ENCODE results near the gene COL4A2.

DNA sequence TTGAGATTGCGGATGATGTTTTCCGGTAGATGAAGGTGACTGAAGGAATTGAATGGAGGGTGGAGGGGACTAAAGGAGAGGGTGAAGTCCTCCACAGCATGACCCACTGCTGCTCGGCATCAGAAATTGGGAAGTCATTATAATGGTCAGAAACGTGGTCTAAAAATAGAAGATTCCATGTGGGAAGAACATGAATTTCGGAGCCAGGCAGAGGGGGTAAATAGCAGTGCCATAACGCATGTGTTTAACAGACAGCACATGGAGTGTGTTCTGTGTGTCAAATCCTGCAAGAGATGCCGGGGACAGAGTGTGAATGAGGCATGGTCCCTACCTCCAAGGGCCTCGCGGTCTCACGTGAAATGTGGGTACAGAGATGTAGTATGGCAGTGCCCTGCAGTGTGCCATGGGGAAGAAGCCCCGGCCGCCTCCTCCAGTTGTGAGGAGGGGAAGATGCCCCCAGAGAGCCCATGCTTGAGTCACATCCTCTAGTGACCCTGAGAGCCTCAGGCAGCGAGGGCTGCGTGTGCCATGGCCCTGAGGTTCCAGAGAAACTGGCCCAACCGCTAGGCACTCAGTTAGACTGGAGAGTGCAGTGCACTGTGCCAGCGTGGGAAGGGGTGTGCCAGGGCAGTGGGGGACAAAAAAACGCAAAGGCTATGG lies 106.1 kb downstream of the COL4A2 start:
- TF ChIP-seq BHLHE40 (IDR thresholded peaks at IDR 0.05; ENCODE audit: borderline replicate concordance) (no peak), SP1 (IDR thresholded peaks at IDR 0.05) (no peak), FOXA1 (IDR thresholded peaks at IDR 0.05) (no peak), ARNT (IDR thresholded peaks at IDR 0.05) (no peak), FOXK2 (IDR thresholded peaks at IDR 0.05) (no peak), HDGF (IDR thresholded peaks at IDR 0.05; ENCODE audit: borderline replicate concordance) (no peak), TARDBP (IDR thresholded peaks at IDR 0.05) (no peak), ELF4 (IDR thresholded peaks at IDR 0.05) (no peak), FOXM1 (IDR thresholded peaks at IDR 0.05; ENCODE audit: borderline replicate concordance) (no peak), L3MBTL2 (conservative IDR thresholded peaks at IDR 0.05) (no peak), NFRKB (IDR thresholded peaks at IDR 0.05) (no peak), SUZ12 (IDR thresholded peaks at IDR 0.05) (no peak), CTBP1 (IDR thresholded peaks at IDR 0.05; ENCODE audit: borderline replicate concordance) (no peak)
- TF ChIP-seq, protein P1, sequence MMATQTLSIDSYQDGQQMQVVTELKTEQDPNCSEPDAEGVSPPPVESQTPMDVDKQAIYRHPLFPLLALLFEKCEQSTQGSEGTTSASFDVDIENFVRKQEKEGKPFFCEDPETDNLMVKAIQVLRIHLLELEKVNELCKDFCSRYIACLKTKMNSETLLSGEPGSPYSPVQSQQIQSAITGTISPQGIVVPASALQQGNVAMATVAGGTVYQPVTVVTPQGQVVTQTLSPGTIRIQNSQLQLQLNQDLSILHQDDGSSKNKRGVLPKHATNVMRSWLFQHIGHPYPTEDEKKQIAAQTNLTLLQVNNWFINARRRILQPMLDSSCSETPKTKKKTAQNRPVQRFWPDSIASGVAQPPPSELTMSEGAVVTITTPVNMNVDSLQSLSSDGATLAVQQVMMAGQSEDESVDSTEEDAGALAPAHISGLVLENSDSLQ (IDR thresholded peaks at IDR 0.05), result no peak
